AG08396 (cell line): Measurements from ENCODE around the gene NCEH1.
"Not testable (repeated sequence)": the region's sequence is repeated elsewhere in the genome, so short reads cannot be mapped to it uniquely, and the experiment has no call there.

Experiments used
- DNase-seq: peaks from one replicate; pipeline ENCODE4 v3.0.0; 2012; ENCODE audit warnings: low spot score, mixed read lengths

Gene NCEH1, protein sequence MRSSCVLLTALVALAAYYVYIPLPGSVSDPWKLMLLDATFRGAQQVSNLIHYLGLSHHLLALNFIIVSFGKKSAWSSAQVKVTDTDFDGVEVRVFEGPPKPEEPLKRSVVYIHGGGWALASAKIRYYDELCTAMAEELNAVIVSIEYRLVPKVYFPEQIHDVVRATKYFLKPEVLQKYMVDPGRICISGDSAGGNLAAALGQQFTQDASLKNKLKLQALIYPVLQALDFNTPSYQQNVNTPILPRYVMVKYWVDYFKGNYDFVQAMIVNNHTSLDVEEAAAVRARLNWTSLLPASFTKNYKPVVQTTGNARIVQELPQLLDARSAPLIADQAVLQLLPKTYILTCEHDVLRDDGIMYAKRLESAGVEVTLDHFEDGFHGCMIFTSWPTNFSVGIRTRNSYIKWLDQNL

GRCh38 chr3:172710664-172711453 is at the start of gene NCEH1:
Gene NCEH1, minus strand, starts transcription at chr3:172711067. Its CDS starts 83 bp downstream, at chr3:172710984.
- DNase-seq, result peak; percentile 92

GRCh38 chr3:172760416-172760815 is 49.5 kb upstream of the NCEH1 start:
- DNase-seq, result peak; percentile 21

DNA sequence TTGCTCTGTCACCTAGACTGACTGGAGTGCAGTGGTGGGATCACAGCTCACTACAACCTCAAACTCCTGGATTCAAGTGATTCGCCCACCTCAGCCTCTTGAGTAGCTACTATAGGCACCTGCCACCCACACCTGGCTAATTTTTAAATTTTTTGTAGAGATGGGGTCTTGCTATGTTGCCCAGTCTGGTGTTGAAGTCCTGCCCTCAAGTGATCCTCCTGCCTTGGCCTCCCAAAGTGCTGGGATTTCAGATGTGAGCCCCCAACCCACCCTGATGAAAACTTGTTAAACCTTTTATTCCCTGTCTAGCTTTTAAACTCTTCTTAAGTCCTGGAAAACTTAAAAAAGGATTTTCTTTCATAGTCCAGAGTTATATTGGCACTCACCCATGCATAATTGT is 42.3 kb upstream of the NCEH1 start:
- no peak for DNase-seq

DNA sequence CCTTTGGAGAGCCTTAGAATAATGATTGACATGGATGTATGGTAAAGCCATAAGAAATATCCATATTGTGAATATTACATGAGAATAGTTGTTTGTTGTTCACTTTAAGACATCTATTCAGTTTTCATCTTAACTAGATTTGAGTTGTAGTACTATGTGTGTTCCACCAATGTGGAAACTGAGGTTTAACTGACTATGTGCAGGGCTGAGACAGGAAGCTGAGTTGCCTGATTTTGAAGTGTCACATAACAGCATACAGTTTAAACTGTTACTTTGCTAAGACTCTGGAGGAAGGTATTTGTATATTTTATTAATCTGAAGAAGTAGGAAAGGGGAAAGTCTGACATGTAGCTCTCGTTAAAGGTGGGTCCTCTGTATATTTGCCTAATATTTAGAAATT is 41.8 kb upstream of the NCEH1 start:
- no peak for DNase-seq

DNA sequence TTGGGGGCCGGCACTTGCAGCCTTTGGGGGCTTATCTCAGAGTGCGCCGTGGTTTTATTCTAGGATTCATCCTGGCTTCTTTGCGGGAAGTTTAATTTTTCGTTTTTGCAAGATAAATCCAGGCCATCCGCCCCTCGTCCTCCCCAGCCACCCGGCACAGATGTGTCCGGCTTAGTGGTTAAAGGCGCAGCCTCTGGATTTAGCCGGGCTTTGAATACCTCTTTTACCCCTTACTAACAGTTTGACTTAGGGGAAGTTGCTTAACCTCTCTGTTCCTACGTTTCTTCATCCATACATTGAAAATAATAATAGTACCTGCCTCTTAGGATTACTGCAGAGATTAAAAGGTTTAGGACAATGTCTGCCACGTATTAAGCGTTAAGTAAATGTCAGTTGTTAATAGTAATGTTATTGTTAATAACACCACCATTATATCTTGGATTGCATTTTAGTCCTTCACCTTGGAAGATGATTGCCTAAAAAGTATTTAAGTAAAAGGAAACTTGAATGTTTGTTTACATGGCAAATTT is 40.4 kb upstream of the NCEH1 start:
- peak; percentile 20 for DNase-seq

- DNase-seq, result peak; percentile 98
Observed at GRCh38 chr3:172750368-172751174, 39.7 kb upstream of the NCEH1 start, which contains the start of gene ECT2. Gene ECT2, plus strand, starts transcription at chr3:172750726. Its CDS starts 3,805 bp downstream, at chr3:172754531.

- no peak for DNase-seq
Observed at GRCh38 chr3:172750069-172750367, 39.2 kb upstream of the NCEH1 start.

GRCh38 chr3:172749230-172749965 is 38.5 kb upstream of the NCEH1 start:
- DNase-seq, result peak; percentile 65

- no peak for DNase-seq
Observed at GRCh38 chr3:172746475-172746874, 35.6 kb upstream of the NCEH1 start.

DNA sequence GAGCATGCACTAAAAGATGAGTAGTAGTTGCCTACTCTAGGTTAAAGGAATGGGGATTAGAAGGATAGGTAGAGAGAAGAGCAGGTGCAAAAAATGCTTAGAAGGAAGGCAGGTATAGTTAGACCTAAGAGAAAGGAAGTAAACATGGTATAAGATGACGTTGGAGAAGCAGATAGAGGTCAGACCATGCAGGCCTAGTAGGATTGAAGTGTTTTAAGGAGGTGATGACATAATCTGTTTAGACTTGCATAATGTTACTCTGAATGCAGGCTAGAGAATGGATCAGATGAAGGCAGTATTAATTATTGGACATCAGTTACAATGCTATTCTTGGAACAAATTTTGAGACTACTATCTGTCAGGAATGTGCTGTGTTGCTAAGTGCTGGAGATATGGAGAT is 28.6 kb upstream of the NCEH1 start:
- no peak for DNase-seq

DNA sequence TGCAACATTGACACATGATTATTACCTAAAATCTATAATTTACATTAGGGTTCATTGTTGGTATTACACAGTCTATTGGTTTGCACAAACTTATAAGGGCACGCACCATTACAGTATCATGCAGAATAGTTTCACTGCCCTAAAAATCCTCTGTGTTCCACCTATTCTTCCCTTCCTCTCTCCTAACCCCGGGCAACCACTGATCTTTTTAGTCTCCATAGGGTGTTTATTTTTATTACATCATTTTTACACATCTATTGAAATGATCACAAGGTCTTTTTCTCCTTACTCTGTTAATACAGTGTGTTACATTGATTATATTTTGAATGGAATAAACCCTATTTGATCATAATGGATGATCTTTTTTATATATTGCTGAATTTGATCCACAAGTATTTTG is 24.1 kb upstream of the NCEH1 start:
- DNase-seq, result no peak

DNA sequence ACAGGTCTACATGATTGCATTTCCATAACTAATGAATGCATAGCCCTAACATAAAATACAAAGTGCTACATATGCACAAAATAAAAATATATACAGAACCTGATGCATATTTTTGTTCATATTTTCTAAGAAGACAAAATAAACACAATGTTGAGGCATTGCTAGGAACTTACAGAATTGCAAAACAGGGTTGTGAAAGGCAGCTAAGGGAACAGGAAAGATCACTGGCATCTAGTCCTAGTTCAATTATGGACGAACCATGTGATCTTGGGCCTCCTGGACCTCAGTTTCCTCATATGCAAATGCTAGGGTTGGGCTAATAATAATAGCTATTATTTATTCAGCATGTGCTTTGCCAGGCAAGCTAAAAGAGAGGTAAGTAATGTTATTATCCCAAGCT is 15.5 kb upstream of the NCEH1 start:
- no peak for DNase-seq

GRCh38 chr3:172722536-172723040 is 11.7 kb upstream of the NCEH1 start:
- DNase-seq, result not testable (repeated sequence)

DNA sequence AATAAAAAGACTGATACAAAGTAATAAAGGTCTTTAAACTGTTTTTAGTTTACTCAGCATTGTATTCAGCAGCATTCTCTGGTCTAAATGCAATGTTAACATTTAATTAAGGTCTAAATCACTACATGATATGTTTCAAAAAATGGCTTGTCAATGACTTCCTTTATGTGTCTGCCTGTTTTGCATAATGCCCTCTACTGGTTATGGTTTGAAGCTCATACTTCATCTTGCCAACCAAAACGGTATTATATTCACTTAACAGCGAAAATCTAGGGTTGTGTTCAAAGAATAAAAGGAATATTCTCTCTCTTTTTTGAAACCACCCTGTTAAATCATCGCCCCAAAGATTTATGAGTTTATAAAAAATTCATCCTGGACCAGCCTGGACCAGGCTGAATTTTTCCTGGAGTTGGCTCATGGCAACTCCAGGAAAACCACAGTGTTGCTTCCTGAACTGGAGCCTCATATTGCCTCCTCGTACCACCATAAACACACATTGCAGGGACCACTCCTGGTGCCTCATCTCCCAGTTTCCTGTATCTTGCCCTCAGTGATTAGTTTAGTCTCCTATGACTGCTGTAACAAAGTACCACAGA is 6.7 kb upstream of the NCEH1 start:
- DNase-seq, result no peak

DNA sequence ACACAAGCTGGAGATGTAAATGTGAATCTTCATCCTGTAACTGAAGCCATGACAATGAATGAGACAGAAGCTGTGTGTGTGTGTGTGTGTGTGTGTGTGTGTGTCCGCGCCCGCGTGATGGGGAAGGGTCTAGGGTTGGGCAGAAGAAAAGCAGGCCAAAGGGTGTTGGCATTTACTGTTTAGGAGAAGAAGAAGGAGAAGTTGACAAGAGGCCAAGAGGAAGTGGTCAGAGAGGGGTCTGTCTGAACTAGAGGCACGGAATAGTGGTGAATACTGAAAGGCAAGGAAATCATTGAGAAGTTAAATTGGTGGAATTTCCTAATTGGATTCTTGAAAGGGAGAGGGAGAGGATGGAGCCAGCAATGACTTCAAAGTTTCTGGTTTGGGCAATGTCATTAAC is 5.6 kb upstream of the NCEH1 start:
- DNase-seq, result no peak

DNA sequence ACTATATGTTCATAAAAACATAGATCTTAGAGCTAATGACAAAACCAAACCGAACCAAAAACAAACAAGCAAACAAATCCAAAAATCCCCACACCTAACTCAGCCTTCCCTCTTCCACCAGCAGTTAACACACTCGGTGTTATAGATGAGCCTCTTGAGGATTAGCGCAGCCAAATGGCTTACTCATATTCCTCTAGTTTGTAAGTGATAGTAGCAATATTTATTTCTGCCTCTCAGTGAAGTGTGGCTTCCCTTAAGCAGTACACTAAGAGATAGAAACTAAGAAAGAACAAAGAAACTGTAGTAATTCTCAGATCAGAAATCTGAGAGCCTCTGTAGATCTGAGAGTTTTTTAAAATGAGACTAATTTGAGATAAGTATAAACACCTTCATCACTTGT is 2.4 kb upstream of the NCEH1 start:
- DNase-seq, result no peak

DNA sequence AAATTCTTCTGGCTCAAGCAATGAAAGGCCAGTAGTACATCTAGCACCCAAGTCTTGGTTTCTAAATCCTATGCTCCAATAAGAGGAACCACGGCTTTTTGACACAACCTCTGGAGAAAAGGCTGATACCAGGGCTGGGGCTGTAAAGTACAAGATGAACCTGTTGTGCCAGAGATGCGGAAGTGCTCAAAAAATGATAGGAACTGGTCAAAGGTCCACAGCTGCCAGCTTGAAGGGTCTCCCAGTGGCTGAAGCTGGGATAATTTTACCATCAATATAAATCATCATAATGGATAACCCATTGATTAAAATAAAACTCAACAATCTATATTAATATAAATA is 558 bp upstream of the NCEH1 start:
- DNase-seq, result peak; percentile 30

DNA sequence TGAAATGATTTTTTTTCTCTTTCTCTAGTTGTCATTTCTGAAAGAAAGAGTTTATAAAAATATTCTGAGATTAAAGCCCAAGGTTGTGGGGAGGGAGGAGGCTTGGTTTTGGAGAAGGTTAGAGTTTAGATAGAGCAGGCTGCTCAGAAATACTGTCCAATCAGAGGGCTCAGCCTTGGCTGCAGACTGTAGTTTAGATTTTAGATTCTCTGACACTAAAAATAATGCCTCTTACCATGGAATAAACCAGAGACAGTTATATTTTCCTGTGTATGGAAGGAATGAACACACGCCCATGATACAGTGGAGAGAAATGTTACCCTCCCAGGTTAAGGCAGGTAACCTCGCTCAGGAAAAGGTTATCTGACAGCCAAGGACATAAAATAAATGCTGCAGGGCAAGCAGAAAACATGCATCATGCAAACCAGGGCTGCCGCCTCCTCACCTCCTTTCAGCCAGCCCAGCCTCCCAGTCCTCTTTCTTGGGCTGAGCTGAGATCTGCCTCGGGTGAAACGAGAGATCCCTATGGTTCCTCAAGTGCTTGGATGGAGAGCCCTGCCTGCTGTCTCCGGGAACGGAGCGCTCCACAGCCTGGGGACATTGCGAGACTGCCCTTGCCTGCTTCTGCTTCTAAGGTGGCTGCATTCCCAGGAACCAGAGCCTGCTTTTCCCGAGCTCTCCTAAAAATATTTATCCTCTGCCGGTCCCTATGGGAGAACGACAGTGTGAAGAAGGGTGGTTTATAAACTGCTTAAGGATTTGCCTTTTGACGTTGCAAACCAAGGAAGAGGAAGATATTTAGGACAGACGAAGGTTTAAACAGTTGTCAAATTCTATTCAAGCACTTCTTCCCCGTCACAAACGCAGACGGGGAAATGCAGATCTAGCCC is 848 bp downstream of the NCEH1 start:
- peak; percentile 23 for DNase-seq

- no peak for DNase-seq
Observed at GRCh38 chr3:172708921-172709773, 1.7 kb downstream of the NCEH1 start.
